Muscle layer of duodenum (tissue), 2 donors: ENCODE measurements around the gene NPPC.

Experiments
- H3K27ac ChIP-seq: one replicate; pipeline ENCODE4 v1.7.0; 2013; ENCODE audit warnings: mild to moderate bottlenecking, low read length
- H3K27me3 ChIP-seq: one replicate; pipeline ENCODE4 v1.7.0; 2013; ENCODE audit warnings: low read depth, mild to moderate bottlenecking, control low read depth, low read length
- H3K36me3 ChIP-seq, 2 donors: one replicate each; pipeline ENCODE4 v1.7.0; 2013; ENCODE audit warnings: low read length in 2 of 2, control low read depth in 1 of 2, mild to moderate bottlenecking in 1 of 2; ENCODE audit not compliant: insufficient read depth in 2 of 2, control insufficient read depth in 1 of 2
- H3K4me1 ChIP-seq, 2 donors: one replicate each; pipeline ENCODE4 v1.7.0; 2013; ENCODE audit warnings: low read length in 2 of 2, mild to moderate bottlenecking in 2 of 2, control low read depth in 1 of 2, moderate library complexity in 1 of 2; ENCODE audit not compliant: insufficient read depth in 2 of 2, control insufficient read depth in 1 of 2
- H3K4me3 ChIP-seq, 2 donors: one replicate each; pipeline ENCODE4 v1.7.0; 2013; ENCODE audit warnings: low read length in 2 of 2, low read depth in 1 of 2, mild to moderate bottlenecking in 1 of 2
- H3K9me3 ChIP-seq, 2 donors: one replicate each; pipeline ENCODE4 v1.7.0; 2013; ENCODE audit warnings: low read length in 2 of 2, control low read depth in 1 of 2, mild to moderate bottlenecking in 1 of 2; ENCODE audit not compliant: control insufficient read depth in 1 of 2
- donor health status: healthy.

NPPC gene

GRCh38 chr2:231902598-231902997, 23.6 kb downstream of the NPPC start:
- H3K4me3 ChIP-seq: no peak overlapping the region
- H3K9me3 ChIP-seq: no peaks in the 10 kb centered on the region
- H3K36me3 ChIP-seq: no peaks in the 10 kb centered on the region
- H3K27ac ChIP-seq: no peak overlapping the region
- H3K4me1 ChIP-seq: no peaks in the 10 kb centered on the region
- H3K27me3 ChIP-seq: no peaks in the 10 kb centered on the region

- H3K4me3 ChIP-seq: no peak overlapping the region
- H3K27me3 ChIP-seq: no peaks in the 10 kb centered on the region
- H3K4me1 ChIP-seq: no peaks in the 10 kb centered on the region
Measured at GRCh38 chr2:231900972-231901371, 25.2 kb downstream of the NPPC start.

DNA sequence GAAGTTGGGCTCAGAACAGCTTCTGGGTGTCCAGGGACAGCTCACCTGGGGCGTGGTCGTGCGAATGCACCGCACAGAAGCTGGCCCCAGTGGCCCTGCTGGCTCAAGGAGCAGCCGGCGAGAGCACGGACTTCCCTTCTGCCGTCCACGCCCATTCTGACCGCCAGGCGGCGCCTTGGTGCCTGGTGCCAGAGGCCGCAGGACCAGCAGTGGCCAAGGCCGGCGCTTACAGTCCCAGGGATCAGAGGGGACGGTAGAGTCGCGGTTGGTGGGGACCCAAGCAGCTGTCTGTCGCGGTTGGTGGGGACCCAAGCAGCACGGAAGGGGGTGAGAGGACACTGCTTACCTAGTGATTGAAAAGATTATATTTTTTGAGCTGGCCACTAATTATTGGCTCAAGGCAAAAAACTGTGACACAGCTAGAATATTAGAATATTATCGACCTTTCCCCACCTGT, 25.7 kb downstream of the NPPC start:
- H3K36me3 ChIP-seq: no peaks in the 10 kb centered on the region
- H3K27ac ChIP-seq: no peak overlapping the region
- H3K27me3 ChIP-seq: no peaks in the 10 kb centered on the region
- no peak overlapping the region for H3K4me3 ChIP-seq
- no peaks in the 10 kb centered on the region for H3K9me3 ChIP-seq
- H3K4me1 ChIP-seq: no peaks in the 10 kb centered on the region

More at GRCh38 chr2:231900972-231901371, 25.2 kb downstream of the NPPC start:
- no peaks in the 10 kb centered on the region for H3K36me3 ChIP-seq
- H3K27ac ChIP-seq: no peak overlapping the region
- no peaks in the 10 kb centered on the region for H3K9me3 ChIP-seq

DNA sequence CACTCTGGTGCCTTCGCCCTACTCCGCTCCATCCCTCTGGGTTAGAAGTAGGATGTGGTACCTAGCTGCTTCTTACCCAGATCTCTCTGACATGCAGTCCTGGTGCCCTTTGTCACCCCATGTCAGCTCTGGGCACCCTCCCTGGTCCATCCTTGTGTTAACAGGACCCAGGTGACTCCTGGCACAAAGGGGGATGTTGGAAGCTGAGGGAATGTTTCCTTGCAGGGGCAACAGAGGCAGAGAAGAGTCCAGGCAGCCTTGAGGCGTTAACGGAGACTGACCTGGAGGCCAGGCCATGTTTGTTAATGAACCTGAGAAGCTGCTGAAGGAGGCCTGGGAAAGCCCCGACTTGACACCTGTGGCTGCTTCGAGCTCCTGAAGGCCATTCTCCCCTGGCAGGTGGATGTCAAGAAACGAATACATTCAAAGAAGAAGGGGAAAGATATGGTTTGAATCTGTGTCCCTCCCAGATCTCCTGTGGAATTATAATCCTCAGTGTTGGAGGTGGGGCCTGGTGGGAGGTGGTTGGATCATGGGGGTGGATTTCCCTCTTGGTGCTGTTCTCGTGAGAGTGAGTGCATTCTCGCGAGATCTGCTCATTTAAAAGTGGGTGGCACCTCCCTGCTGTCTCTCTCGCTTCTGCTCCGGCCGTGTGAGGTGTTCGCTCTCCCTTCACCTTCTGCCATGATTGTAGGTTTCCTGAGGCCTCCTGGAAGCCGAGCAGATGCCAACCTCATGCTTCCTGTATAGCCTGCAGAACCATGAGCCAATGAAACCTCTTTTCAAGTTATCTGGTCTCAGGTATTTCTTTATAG, 31.4 kb downstream of the NPPC start:
- no peaks in the 10 kb centered on the region for H3K4me1 ChIP-seq
- H3K27me3 ChIP-seq: no peaks in the 10 kb centered on the region
- H3K9me3 ChIP-seq: no peaks in the 10 kb centered on the region
- no peaks in the 10 kb centered on the region for H3K36me3 ChIP-seq
- no peak overlapping the region for H3K4me3 ChIP-seq
- H3K27ac ChIP-seq: no peak overlapping the region

- Histone ChIP-seq H3K4me1 (no peaks in the 10 kb centered on the region), H3K4me3 (no peak overlapping the region), H3K27me3 (no peaks in the 10 kb centered on the region), H3K36me3 (no peaks in the 10 kb centered on the region), H3K27ac (no peak overlapping the region), H3K9me3 (peaks cover 0 to 1% of the 10 kb centered on the region in 2 donors)
Measured at GRCh38 chr2:231891514-231891905, 34.7 kb downstream of the NPPC start.

DNA sequence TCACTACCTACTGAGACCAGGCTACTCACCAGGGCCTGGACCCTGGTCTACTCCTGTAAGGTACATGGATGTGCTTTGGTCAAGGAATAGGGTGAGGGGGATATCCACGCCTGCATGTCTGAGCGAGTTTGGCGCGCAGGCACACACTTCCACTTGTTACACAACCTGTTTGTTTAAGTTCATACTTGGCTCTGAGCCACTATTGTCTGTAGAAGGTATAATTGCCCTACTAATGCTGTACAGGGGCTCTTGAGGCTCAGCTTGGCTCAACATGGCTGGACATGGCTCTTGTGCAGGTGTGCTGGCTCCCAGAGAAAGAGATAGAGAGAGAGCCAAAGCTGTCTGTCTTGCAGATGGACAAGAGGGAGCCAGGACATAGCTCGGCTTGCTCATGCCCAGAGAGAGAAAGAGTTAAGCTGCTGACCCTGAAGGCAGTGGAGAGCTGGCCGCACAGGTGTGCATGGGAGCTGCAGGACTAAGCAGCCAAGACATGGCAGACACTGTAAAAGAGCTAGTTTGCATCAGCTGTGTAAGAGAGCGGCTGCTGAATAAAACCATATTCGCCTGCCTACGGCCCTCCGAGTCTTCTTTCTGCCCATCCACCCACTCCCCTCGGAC, 35.2 kb downstream of the NPPC start:
- Histone ChIP-seq H3K4me1 (no peaks in the 10 kb centered on the region), H3K36me3 (no peaks in the 10 kb centered on the region), H3K27ac (no peak overlapping the region), H3K9me3 (peaks cover 3 to 6% of the 10 kb centered on the region in 2 donors), H3K27me3 (no peaks in the 10 kb centered on the region), H3K4me3 (no peak overlapping the region)

- Histone ChIP-seq H3K27ac (no peak overlapping the region), H3K4me3 (no peak overlapping the region), H3K36me3 (no peaks in the 10 kb centered on the region), H3K9me3 (peaks cover 3 to 8% of the 10 kb centered on the region in 2 donors), H3K4me1 (no peaks in the 10 kb centered on the region), H3K27me3 (no peaks in the 10 kb centered on the region)
Measured at GRCh38 chr2:231887756-231888155, 38.4 kb downstream of the NPPC start.

GRCh38 chr2:231886071-231886681, 40.0 kb downstream of the NPPC start:
- Histone ChIP-seq H3K27ac (no peak overlapping the region), H3K9me3 (peaks cover 3 to 8% of the 10 kb centered on the region in 2 donors), H3K4me1 (no peaks in the 10 kb centered on the region), H3K4me3 (no peak overlapping the region), H3K27me3 (no peaks in the 10 kb centered on the region), H3K36me3 (no peaks in the 10 kb centered on the region)

GRCh38 chr2:231884438-231885140, 41.6 kb downstream of the NPPC start:
- H3K36me3 ChIP-seq: no peaks in the 10 kb centered on the region

GRCh38 chr2:231883468-231883881, 42.7 kb downstream of the NPPC start:
- Histone ChIP-seq H3K36me3 (no peaks in the 10 kb centered on the region), H3K9me3 (peaks cover 3 to 8% of the 10 kb centered on the region in 2 donors), H3K4me3 (no peak overlapping the region), H3K27me3 (no peaks in the 10 kb centered on the region), H3K27ac (no peak overlapping the region), H3K4me1 (no peaks in the 10 kb centered on the region)

More at GRCh38 chr2:231884438-231885140, 41.6 kb downstream of the NPPC start:
- no peak overlapping the region for H3K4me3 ChIP-seq
- H3K9me3 ChIP-seq: peaks cover 3 to 8% of the 10 kb centered on the region in 2 donors
- no peaks in the 10 kb centered on the region for H3K4me1 ChIP-seq
- H3K27me3 ChIP-seq: no peaks in the 10 kb centered on the region
- H3K27ac ChIP-seq: no peak overlapping the region

DNA sequence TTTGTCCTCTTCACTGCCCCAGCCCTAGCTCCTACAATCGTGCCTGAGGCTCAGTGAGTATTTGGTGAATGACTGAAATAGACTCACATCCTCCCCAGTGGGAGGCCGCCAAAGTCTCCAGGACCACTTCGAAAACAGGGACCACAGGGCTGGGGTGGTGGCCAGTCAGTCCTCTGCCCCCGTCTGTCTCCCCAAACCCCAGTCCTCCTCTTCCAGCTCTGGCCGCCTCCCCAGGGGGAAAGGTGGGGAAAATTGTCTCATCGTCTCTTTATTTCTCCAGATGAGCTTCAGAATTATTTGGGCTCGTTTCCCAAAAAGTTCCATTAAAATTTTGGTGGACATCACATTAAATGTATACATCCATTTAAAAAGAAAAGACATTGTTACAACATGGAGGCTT, 43.5 kb downstream of the NPPC start:
- H3K4me1 ChIP-seq: no peaks in the 10 kb centered on the region
- H3K27me3 ChIP-seq: no peaks in the 10 kb centered on the region
- no peak overlapping the region for H3K4me3 ChIP-seq
- peaks cover 3 to 8% of the 10 kb centered on the region in 2 donors for H3K9me3 ChIP-seq
- no peak overlapping the region for H3K27ac ChIP-seq
- H3K36me3 ChIP-seq: no peaks in the 10 kb centered on the region
